ENCODE data around the gene CD200R1.

The CD200R1 gene

GRCh38 chr3:112974894-112975293 lies at the start of gene CD200R1:
Gene CD200R1 (minus strand): TSS chr3:112975103. CDS start chr3:112974857, 246 bp downstream.
- DNase-seq, result no peak

DNA sequence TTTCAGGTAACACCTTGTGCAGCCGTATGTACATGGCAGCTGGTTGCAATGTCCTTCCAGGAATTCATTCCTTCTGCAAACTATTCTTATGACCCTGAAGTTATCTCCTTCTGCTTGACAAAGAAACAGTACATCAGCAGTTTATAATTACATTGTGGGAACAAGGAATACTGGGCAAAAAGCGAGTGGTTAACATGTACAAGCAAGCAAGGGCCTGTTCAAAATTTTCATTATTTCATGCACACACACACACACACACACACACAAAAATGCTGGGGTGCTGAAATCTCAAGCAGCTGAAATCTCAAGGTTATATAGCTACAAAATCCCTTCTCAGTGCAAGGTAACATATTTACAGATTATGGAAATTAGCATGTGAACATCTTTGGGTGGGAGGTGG lies 46.6 kb upstream of the CD200R1 start:
- no peak for DNase-seq

DNA sequence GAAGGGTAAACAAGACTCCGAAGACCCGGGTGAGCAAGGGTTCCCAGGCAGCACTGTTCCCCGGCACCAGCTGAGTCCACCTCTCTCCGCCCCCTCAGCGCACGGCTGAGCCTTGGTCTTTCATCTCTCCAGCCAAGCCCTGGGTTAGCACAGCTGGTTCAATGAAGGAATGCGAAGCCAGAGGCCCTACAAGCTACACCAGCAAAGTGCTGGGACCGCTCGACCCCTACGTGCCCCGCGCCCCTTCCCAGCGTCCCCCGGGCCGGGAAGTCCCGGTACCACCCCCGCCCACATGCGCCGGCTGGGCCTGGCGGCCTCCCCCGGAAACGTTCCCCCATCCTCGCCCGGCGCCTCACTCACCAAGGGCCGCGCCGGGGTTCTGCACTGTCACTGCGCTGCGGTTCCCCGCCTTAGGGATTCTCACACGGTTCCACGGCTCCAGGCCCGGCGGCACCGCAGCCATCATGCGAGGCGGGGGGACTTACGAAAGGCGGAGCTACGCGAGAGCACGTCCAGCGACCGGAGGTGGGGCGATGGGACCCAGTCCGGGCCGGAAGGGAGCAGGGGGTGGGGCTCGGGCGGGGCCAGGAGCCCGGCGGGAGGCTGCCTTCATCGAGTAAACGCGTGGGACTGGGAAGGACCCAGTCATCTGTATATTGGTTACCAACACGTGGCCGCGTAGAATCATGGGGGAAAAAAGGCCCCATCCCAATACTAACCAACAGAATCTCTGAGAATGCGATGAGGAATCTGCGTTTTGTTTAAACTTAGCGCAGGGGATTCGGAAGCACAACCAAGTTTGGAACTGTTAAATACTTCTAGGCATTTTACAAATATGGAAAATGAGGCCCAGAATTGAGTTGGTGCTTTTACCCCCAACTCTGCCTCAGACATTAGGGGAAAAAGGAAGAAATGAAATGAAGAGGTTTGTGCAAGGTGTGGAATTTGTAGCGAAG lies 44.6 kb upstream of the CD200R1 start:
- peak; percentile 76 for DNase-seq

- peak; percentile 2 for DNase-seq
Observed at GRCh38 chr3:113018536-113019181, 43.8 kb upstream of the CD200R1 start.

GRCh38 chr3:113013593-113013992 lies 38.7 kb upstream of the CD200R1 start:
- DNase-seq, result no peak

- no peak for DNase-seq
Observed at GRCh38 chr3:113008117-113008516, 33.2 kb upstream of the CD200R1 start.

DNA sequence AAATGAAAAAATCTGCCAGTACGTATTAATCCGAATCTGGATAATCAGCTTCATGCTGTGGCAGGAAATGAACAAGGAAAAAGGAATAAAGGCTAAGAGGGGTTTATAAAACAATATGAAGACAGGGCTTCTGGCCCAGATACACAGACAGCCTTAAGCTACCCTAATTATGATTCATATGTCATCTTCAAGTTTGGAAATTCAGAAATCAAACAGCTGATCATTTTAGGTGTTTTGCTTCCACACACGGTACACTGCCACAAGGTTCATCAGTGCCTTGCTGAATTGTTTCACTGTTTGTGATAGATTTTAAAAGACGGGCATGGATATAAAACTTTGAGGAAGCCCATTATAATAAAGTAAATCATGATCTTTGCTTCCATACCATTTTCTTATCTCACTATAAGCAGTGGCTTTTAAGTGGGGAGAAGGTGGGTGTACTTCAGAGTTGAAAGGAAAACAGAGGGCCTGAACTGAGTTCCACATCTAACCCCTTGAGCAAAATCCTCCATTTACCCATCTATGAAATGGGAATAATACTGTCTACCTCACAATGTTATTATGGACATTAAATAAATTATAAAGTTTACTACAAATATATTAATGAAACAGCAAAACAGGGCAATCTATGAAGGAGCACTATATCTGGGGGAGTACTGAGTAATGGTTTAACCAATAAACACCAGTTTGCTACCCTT lies 31.6 kb upstream of the CD200R1 start:
- DNase-seq, result no peak

DNA sequence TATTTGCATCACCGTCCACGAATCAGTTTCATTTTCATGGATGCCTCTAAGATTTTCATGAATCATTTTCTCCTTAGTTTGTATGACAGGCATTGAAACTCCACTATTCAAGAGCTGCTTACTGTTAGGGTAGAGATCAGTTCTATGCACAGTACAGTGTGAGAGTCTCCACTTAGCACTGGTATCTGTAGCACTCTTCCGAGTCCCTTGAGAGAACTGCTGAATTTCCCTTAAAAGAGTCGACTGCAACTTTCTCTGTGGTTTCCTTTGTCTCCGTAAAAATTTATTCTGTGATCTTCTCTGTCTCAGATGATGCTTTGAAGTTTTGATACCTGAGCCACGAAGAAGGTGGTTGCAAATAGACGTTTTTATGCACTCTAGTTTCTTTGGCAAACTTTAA lies 30.7 kb upstream of the CD200R1 start:
- no peak for DNase-seq

GRCh38 chr3:113002679-113003078 lies 27.8 kb upstream of the CD200R1 start:
- DNase-seq, result no peak

DNA sequence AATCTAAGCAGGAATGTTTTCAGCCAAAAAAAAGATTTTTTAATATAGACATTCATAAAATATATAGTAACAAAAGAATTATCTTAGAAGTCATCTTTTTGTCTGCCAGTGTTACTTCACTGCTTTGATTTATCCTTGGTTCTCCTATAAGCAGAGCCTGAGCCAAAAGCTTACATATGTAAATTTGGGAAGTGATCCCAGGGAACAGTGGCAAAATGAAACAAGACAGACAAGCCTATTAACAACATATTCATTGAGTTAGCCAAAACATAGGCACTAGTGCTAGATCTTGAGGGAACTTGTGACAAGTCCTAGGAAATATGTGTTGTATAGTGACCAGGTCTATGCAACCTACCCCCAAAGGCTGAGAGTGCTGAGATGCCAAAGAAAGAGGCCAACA lies 27.1 kb upstream of the CD200R1 start:
- DNase-seq, result no peak

- no peak for DNase-seq
Observed at GRCh38 chr3:113000691-113001090, 25.8 kb upstream of the CD200R1 start.

DNA sequence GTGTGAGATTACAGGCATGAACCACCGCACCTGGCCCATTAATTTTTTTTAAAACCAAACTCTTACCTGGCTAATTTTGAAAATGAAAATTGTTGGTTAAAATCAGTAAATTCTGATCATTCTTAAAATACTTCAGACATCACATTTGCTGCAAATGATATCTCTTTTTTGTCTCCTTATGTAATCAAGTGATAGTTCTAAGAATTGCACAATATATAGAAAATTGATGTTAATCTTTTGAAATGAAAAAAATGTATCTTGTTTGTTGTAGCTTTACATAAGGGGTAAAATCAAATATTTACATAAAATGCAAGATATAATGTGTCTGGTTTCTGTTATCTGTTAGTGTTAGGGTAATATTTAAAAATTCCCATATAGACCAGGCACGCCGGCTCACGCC lies 20.9 kb upstream of the CD200R1 start:
- DNase-seq, result no peak

- peak; percentile 87 for DNase-seq
Observed at GRCh38 chr3:112990672-112991602, 16.0 kb upstream of the CD200R1 start, which contains the start of gene GTPBP8. Gene GTPBP8 (plus strand): TSS chr3:112990984. CDS start chr3:112991000, 16 bp downstream.

DNA sequence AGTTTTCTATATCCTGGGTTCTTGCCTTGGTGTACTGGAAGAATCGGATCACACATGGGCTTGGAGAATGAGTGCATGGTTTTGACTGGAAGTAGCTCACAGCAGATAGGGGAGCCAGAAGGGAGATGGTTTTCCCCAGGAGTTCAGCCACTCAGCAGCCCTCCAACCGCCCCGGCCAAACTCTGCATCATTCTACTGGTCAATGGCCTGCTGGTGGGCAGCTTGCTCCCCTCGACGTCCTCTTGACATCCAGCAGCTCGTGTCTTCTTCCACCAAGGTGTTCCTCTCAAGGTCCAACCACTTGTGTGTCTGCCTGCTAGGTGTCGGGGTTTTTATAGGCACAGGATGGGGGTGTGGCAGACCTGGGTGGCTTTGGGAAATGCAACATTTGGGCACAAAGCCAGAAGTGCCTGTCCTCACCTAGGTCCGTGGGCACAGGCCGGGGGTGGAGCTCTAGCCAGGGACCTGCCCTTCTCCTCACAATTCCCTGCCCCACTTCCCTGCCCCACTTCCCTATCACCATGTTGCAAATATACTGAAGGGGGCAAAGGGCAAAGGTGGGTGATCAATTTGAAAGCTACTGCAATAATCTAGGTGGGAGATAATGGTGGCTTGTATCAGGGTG lies 12.9 kb upstream of the CD200R1 start:
- no peak for DNase-seq

GRCh38 chr3:112984485-112984884 lies 9.6 kb upstream of the CD200R1 start:
- DNase-seq, result peak; percentile 20

- DNase-seq, result no peak
Observed at GRCh38 chr3:112982710-112983109, 7.8 kb upstream of the CD200R1 start.

GRCh38 chr3:112980080-112980479 lies 5.2 kb upstream of the CD200R1 start:
- DNase-seq, result no peak

- no peak for DNase-seq
Observed at GRCh38 chr3:112979244-112979832, 4.4 kb upstream of the CD200R1 start.

DNA sequence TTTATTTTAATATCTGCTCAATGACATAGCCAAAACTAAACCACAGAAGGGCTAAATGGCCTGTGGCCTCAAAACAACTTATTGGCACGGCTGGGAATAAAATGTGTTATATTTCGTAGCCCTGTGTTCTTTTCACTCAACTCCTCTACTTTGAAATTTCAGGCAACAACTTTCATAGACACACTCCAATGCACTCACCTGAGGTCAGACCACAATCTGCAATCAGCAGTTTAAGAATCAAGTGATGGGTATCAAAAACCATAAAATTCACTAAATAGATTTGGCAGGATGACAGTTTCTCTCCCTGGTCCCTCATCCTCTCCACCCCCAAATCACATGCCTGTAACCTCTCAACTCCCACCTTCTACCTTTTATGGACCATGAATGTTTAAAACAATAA lies 2.0 kb upstream of the CD200R1 start:
- DNase-seq, result no peak

DNA sequence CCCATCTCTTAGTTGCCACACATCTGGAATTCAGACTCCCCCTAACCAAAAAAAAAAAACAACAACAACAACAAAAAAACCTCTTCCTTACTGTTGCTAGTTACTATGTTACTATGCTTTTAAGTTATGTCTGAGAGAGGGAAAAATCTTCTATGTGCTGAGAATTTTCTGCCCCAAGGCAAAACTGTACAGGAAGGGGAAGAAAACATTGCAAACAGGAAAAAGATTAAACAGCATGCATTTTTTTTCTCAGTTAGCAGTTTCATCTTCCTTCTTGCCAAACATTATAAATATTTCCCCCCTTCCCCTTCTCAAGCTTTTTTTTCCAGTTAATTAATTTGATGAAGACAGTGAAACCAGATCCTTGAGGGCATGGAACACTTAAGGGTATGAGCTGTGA lies 1.1 kb upstream of the CD200R1 start:
- DNase-seq, result no peak

GRCh38 chr3:112974178-112974517 lies 755 bp downstream of the CD200R1 start:
- no peak for DNase-seq

Data from DMS79 treated with DMSO at 0.1 percent for 48 hours (cell line).